GM23338 (cell line): Measurements from ENCODE around the gene PUM2. TPM values are rescaled to one million over a fixed set of nuclear protein-coding genes. Genes with fewer than 3 reads are reported as not detected.

Experiments
- JUNB ChIP-seq: IDR thresholded peaks from one replicate; pipeline ENCODE4 v1.6.1; 2016; ENCODE audit warnings: antibody characterized with exemption; ENCODE audit not compliant: unreplicated experiment
- STAT1 ChIP-seq: IDR thresholded peaks from one replicate; pipeline ENCODE4 v1.6.1; 2016; ENCODE audit warnings: antibody characterized with exemption; ENCODE audit not compliant: unreplicated experiment
- ZNF114 ChIP-seq: fragments of 250-450 bp; sonication (Bioruptor Pico); IDR thresholded peaks from 2 replicates; pipeline ENCODE4 v1.5.0; 2020; ENCODE audit warnings: mild to moderate bottlenecking, moderate library complexity
- ZNF331 ChIP-seq: fragments of 250-450 bp; sonication (Bioruptor Pico); IDR thresholded peaks from 2 replicates; pipeline ENCODE4 v1.5.0; 2020; ENCODE audit warnings: low read depth, mild to moderate bottlenecking, moderate library complexity
- polyA plus RNA-seq: library from polyadenylated mRNA; unstranded; fragments of >200 nt; fragmentation: Nextera tagmentation; extraction: Ambion mirVana; gene quantifications from 2 replicates; pipeline ENCODE4 v1.2.1, GENCODE V29; 2016
- total RNA-seq: library from RNA; depleted of rRNA; stranded (reverse); fragments of >200 nt; shearing (Covaris generic); gene quantifications from 2 replicates; pipeline ENCODE4 v1.2.3, GENCODE V29; 2014
- TF ChIP-seq, protein P1 (sequence below): fragments of 250-450 bp; sonication (Bioruptor Pico); IDR thresholded peaks from 2 replicates; pipeline ENCODE4 v1.5.0; 2020; ENCODE audit warnings: mild to moderate bottlenecking, moderate library complexity
- TF ChIP-seq, protein P2 (sequence below), 2 experiments: fragments of 200-600 bp in 1 of 2; sonication (generic) in 1 of 2; conservative IDR thresholded peaks; 2 replicates each; pipeline versions ENCODE4 v1.5.1 to v1.6.1; 2016 to 2017; ENCODE audit warnings: antibody characterized with exemption in 2 of 2, low read depth in 2 of 2, mild to moderate bottlenecking in 2 of 2, moderate library complexity in 1 of 2
- TF ChIP-seq, protein P3 (sequence below): IDR thresholded peaks from 2 replicates; pipeline ENCODE4 v1.6.1; 2016; ENCODE audit warnings: antibody characterized with exemption

The PUM2 gene
- total and polyA plus RNA-seq, 2 experiments from 2014 or later, result 29.9 to 94.1 TPM

DNA sequence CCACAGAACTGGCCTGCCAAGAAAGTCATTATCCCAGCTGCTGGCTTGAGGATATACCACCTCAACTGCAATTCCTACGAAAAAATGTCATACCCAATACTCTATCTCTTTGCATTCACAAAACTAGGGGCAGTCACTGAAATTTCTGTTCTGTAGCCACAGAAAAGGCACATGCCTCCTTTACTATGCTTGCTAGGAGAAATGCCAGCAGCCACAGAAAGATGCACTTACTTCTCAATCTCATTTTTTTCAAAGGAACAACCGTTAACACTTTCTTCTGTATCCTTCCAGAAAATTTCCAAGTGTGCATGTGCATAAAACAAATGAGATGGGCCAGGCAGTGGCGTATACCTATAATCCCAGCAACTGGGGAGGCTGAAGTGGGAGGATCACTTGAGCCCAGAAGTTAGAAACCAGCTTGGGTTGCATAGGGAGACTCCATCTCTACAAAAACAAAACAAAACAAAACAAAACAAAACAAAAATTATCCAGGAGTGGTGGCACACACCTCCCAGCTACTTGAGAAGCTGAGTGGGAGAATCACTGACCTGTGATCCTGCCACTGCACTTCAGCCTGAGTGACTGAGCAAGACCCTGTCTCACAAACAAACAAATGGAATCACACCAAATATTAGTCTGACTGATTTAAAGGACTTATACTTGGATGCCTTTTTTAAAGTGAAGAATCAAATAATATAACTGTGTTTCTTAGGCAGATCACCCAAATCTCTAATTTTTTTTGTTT is 22.4 kb upstream of the PUM2 start (continued):
- TF ChIP-seq, protein P1, sequence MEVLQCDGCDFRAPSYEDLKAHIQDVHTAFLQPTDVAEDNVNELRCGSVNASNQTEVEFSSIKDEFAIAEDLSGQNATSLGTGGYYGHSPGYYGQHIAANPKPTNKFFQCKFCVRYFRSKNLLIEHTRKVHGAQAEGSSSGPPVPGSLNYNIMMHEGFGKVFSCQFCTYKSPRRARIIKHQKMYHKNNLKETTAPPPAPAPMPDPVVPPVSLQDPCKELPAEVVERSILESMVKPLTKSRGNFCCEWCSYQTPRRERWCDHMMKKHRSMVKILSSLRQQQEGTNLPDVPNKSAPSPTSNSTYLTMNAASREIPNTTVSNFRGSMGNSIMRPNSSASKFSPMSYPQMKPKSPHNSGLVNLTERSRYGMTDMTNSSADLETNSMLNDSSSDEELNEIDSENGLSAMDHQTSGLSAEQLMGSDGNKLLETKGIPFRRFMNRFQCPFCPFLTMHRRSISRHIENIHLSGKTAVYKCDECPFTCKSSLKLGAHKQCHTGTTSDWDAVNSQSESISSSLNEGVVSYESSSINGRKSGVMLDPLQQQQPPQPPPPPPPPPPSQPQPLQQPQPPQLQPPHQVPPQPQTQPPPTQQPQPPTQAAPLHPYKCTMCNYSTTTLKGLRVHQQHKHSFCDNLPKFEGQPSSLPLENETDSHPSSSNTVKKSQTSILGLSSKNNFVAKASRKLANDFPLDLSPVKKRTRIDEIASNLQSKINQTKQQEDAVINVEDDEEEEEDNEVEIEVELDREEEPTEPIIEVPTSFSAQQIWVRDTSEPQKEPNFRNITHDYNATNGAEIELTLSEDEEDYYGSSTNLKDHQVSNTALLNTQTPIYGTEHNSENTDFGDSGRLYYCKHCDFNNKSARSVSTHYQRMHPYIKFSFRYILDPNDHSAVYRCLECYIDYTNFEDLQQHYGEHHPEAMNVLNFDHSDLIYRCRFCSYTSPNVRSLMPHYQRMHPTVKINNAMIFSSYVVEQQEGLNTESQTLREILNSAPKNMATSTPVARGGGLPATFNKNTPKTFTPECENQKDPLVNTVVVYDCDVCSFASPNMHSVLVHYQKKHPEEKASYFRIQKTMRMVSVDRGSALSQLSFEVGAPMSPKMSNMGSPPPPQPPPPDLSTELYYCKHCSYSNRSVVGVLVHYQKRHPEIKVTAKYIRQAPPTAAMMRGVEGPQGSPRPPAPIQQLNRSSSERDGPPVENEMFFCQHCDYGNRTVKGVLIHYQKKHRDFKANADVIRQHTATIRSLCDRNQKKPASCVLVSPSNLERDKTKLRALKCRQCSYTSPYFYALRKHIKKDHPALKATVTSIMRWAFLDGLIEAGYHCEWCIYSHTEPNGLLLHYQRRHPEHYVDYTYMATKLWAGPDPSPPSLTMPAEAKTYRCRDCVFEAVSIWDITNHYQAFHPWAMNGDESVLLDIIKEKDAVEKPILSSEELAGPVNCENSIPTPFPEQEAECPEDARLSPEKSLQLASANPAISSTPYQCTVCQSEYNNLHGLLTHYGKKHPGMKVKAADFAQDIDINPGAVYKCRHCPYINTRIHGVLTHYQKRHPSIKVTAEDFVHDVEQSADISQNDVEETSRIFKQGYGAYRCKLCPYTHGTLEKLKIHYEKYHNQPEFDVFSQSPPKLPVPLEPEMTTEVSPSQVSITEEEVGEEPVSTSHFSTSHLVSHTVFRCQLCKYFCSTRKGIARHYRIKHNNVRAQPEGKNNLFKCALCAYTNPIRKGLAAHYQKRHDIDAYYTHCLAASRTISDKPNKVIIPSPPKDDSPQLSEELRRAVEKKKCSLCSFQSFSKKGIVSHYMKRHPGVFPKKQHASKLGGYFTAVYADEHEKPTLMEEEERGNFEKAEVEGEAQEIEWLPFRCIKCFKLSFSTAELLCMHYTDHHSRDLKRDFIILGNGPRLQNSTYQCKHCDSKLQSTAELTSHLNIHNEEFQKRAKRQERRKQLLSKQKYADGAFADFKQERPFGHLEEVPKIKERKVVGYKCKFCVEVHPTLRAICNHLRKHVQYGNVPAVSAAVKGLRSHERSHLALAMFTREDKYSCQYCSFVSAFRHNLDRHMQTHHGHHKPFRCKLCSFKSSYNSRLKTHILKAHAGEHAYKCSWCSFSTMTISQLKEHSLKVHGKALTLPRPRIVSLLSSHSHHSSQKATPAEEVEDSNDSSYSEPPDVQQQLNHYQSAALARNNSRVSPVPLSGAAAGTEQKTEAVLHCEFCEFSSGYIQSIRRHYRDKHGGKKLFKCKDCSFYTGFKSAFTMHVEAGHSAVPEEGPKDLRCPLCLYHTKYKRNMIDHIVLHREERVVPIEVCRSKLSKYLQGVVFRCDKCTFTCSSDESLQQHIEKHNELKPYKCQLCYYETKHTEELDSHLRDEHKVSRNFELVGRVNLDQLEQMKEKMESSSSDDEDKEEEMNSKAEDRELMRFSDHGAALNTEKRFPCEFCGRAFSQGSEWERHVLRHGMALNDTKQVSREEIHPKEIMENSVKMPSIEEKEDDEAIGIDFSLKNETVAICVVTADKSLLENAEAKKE (CRISPR knock-in tag), result no peak
- TF ChIP-seq, protein P2, sequence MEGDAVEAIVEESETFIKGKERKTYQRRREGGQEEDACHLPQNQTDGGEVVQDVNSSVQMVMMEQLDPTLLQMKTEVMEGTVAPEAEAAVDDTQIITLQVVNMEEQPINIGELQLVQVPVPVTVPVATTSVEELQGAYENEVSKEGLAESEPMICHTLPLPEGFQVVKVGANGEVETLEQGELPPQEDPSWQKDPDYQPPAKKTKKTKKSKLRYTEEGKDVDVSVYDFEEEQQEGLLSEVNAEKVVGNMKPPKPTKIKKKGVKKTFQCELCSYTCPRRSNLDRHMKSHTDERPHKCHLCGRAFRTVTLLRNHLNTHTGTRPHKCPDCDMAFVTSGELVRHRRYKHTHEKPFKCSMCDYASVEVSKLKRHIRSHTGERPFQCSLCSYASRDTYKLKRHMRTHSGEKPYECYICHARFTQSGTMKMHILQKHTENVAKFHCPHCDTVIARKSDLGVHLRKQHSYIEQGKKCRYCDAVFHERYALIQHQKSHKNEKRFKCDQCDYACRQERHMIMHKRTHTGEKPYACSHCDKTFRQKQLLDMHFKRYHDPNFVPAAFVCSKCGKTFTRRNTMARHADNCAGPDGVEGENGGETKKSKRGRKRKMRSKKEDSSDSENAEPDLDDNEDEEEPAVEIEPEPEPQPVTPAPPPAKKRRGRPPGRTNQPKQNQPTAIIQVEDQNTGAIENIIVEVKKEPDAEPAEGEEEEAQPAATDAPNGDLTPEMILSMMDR (conservative IDR thresholded peaks at IDR 0.05; ENCODE audit: low read depth in 2 of 2), result no peak
- no peak for TF ChIP-seq ZNF114 (CRISPR knock-in tag)
- TF ChIP-seq STAT1, result no peak
- TF ChIP-seq ZNF331 (CRISPR knock-in tag), result no peak
- no peak for TF ChIP-seq JUNB
- TF ChIP-seq, protein P3, sequence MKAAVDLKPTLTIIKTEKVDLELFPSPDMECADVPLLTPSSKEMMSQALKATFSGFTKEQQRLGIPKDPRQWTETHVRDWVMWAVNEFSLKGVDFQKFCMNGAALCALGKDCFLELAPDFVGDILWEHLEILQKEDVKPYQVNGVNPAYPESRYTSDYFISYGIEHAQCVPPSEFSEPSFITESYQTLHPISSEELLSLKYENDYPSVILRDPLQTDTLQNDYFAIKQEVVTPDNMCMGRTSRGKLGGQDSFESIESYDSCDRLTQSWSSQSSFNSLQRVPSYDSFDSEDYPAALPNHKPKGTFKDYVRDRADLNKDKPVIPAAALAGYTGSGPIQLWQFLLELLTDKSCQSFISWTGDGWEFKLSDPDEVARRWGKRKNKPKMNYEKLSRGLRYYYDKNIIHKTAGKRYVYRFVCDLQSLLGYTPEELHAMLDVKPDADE, result no peak
